NCI-H2107 (cell line): ENCODE data around the gene NAA10.
A peak's percentile ranks its signal among the peaks of the same experiment; 100 is the strongest.

ENCODE experiments used
- DNase-seq: peaks from one replicate; lab custom pipeline; 2025; lab: John Stamatoyannopoulos, UW

The NAA10 gene

GRCh38 chrX:153927922-153928760 lies 6.7 kb downstream of the NAA10 start:
- DNase-seq = peak; percentile 98

DNA sequence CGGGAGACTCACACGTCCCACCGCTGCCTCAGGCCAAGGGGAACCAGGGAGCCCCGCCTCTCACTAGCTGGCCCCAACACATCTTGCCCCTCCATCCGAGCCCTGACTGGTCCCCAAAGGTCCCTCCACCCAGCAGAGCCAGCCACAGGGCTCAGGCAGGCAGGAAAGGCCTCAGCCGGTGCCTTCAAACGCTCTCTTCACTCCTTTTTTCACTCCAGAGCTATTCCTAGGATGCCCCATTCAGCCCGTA lies 7.2 kb downstream of the NAA10 start:
- no peak for DNase-seq

DNA sequence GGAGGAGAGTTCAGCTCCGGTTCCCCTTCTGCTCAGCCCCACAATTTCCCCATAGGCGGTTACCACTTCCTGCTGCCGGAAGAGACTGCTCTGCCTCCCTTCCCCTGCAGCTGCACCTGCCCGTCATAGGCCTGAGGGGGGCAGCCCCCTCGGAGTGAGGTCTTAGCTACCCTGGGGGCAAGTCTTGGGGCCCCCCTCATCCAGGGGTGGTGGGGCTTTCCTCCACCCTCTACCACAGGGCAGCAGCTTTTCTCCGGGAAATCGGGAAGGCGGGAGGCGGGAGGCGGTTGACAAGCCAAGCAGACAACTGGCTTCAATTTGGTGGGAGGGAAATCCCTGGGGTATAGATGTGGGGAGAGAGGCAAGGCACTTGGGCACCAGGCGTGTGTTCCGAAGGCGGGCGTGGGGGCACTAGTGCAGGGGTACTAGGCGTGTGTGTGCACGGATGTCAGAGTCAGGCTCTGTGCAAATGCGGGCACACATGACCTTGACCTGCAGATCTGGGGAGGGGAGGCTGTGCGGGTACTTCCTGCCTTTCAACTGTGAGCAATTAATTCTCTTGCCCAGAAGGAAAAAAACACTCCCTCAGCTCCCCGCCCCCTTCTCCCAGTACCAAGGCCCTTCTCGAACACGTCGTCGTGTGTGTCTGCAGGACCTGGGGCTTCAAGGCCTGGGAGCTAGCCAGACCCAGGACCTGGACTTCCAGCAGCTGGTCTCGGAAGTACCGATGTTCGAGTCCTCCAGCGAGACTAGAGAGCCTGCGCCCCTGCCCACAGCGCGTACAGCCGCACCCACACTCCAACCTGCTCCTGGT lies 7.8 kb downstream of the NAA10 start:
- DNase-seq = peak; percentile 70

DNA sequence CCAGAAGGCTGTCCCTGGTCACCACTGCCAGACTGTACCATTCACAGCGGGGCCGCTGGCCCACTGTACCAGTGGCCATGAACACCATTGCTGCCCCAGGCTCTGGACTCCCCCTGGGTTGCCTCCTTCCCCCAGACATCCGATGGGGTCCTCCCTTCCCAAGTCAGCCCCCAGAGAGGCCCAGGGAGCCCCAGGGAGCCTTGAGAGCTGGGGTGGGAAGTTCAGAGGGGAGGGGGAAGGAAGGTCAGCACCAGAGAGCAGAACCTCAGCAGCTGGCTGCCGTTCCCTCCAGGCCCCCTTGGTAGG lies 8.3 kb downstream of the NAA10 start:
- DNase-seq = no peak

- DNase-seq = no peak
Measured at GRCh38 chrX:153925739-153926551, 8.9 kb downstream of the NAA10 start, which contains the start of gene ARHGAP4. TSS of gene ARHGAP4 (minus strand) at chrX:153926264. CDS start at chrX:153926202, 62 bp downstream.

GRCh38 chrX:153925387-153925738 lies 9.5 kb downstream of the NAA10 start:
- DNase-seq = no peak

DNA sequence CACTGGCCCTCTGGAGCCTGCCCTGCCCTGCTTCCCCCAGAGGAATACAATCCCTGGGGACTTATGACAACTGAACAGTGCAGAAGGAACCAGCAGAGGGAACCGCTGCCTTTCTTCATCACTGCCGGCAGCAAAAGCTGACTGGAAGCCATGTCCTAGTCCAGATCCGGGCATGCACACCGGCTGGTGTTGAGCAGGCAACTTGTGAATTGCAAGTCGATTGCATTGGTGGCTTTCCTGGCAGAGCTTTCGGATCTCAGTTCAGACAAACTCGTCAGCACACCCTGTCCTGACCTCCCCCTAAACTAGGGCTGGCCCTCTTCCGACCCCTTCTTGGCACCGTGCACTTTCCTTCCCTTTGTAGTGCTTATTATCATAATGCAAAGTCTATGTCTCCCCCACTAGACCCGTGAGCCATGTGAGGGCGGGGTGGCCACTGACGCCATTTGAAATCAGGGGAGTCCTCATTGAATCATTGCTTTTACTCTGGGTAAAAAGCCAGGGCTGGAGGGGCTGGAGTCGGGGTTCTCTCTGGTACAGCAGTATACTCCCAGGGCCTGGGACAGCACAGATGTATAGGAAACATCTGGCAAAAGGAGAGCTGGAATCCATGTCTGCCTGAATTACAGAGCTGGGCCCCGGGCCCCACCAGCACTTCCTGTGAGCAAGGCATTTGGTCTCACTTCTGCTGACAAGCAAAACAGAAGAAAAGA lies 10.5 kb downstream of the NAA10 start:
- peak; percentile 45 for DNase-seq

GRCh38 chrX:153922932-153923857 lies 11.6 kb downstream of the NAA10 start:
- DNase-seq = no peak

DNA sequence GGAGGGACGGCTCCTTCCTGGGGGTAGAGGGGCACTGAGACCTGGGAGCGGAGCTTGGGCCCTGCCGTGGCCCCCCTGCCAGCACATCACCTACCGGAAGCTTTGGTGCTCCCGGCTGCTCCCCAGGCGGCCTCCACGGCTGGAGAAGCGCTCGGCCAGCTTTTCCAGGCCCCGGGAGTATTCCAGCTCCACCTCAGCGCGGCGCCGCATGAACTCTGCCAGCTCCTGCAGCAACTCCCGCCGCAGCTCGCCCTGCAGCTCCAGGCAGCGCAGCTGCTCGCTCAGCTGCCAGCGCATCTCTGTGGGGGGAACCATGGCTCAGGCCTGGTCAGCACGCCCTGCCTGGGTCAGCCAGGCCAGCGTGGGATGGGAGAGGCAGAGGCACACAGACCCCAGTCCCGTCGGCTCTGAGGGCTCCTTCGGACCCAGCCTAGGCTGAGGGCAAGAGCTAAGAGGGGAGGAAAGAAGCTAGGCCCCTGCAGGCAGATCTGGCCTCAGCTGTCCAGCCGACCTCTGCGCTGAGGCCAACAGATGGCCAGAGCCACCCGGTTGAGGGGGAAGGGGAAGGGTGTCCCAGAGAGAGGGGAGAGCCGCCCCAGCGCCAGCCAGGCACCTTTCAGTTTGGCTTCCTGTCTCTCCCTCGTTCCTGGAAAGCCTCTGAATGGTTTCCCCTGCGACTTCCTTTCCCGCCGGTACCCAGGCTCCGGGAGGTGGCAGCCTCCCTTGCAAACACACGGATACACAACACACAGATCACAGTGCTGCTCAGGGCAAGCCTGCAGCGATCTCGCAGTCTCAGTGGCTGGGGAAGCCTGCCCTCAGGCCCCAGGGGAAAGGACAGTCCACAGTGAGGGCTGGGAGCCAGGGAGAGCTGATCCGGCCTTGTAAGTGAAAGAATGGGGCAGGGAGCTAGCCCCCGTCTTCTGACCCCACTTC lies 13.1 kb downstream of the NAA10 start:
- DNase-seq = peak; percentile 54

GRCh38 chrX:153921070-153921469 lies 13.8 kb downstream of the NAA10 start:
- no peak for DNase-seq

DNA sequence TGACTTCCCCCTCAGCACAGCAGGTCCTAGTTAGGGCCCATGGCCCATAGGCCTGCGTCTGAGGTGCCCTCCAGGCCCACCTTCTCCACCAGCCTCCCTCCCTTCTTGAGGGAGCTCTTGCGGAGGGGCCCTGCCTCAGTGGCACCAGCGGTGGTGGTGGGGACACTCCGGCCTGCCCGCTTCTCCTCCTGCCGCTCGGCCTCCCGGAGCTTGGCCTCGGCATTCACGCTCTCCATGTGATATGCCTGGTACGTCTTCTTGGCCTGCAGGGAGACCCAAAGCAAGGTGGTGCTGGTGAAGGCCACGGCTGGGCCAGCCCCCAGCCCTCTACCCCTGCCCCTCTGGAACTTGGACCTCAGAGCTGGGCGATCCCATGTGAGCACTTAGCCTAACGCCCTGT lies 14.3 kb downstream of the NAA10 start:
- no peak for DNase-seq

GRCh38 chrX:153919281-153919680 lies 15.6 kb downstream of the NAA10 start:
- DNase-seq = no peak

DNA sequence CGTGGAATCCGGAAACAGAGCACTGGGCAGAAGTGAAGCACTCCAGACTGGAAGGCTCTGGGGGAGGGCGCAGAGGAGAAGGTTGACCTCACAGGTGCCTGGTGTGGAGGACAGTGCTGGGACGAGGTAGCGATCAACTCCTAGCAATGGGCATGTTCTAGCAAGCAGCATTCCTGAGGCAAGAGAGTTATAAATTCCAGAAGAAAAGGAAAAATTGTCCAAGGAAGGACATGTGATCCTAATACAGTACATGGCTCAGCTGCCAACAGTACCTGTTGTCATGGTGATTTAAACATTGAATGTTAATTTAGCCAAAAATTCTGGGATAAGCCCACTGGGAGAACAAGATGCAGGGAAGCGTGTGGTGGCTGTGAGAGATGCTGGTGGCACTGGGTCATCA lies 17.0 kb downstream of the NAA10 start:
- no peak for DNase-seq

DNA sequence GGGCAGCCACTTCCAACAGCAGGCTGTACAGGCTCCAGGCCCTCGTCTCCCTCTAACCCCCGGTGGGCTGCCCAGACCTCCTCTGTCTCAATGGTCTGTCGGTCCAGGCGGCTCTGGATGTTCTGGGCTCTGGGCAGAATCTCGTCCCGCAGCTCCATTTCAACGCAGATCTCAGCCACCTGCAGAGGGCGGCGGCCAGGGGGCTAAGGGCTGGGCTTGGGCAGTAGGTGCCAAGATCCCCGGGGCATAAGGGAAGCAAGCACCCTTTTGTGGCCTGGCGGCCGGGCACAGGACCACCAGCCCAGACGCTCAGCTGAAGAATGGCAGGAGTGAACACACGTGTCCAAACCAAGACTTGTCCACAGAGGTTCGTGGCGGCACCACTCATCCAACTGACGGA lies 21.1 kb downstream of the NAA10 start:
- DNase-seq = no peak

- no peak for DNase-seq
Measured at GRCh38 chrX:153913211-153913610, 21.6 kb downstream of the NAA10 start.

- DNase-seq = no peak
Measured at GRCh38 chrX:153911798-153912197, 23.0 kb downstream of the NAA10 start.

- no peak for DNase-seq
Measured at GRCh38 chrX:153910446-153910845, 24.4 kb downstream of the NAA10 start.

GRCh38 chrX:153909980-153910360 lies 24.9 kb downstream of the NAA10 start:
- DNase-seq = no peak

DNA sequence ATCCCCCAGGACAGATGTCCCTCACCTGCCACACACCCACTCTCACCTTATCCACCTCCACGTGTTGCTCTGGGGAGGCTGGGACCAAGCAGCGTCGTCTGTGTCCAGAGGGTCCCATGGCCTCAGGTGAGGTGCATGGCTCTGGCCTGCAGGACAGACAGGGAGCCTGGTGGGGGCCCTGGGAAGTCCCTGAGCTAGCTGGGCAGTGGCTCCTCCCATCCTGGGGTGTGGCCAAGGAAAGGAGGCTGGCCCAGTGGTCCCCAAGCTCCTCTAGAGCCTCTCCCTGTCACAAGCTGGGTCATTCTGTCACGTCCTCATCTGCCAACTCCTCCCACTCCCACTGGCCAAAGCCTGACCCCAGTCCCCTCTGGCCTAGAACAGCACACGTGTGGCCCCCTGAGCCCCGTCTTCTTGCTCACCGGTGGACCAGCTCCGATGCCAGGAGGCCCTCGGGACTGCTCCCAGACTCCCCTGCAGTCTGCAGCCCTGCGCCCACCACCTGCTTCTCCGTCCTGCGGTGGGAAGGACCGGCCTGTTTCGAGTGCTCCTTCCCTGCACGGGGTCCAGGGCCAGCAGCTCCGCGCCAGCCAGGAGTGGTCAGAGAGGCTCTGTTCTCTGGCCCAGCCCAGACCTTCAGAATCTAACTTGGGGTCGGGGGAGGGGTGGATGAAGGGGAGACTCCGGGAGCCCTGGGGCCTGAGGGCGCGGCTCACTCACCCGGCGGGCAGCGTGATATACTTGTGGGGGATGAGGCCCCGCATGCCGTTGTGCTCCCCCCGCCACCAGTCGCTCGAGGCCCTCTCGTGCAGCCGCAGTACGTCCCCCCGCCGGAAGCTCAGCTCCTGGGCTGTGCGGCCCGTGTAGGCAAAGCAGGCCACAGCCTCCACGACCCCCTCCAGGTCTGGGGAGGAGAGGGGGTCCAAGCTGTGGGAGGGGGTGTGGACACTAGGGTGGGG lies 25.5 kb downstream of the NAA10 start:
- no peak for DNase-seq
